ENCODE results near the gene SBNO2.
"Not testable (repeated sequence)": the region's sequence is repeated elsewhere in the genome, so short reads cannot be mapped to it uniquely, and the experiment has no call there.

The SBNO2 gene

GRCh38 chr19:1206150-1206863 lies 32.2 kb upstream of the SBNO2 start:
- DNase-seq, result no peak

- DNase-seq, result peak; percentile 78
Measured at GRCh38 chr19:1205114-1206099, 31.3 kb upstream of the SBNO2 start, which contains the start of gene STK11. TSS of gene STK11 (plus strand) at chr19:1205778. CDS start at chr19:1206914, 1,136 bp downstream.

- DNase-seq, result not testable (repeated sequence)
Measured at GRCh38 chr19:1200614-1201013, 26.5 kb upstream of the SBNO2 start.

- no peak for DNase-seq
Measured at GRCh38 chr19:1199531-1199930, 25.5 kb upstream of the SBNO2 start.

GRCh38 chr19:1189419-1189818 lies 15.4 kb upstream of the SBNO2 start:
- DNase-seq, result no peak

GRCh38 chr19:1183543-1184172 lies 9.6 kb upstream of the SBNO2 start:
- DNase-seq, result no peak

- no peak for DNase-seq
Measured at GRCh38 chr19:1182727-1183126, 8.7 kb upstream of the SBNO2 start.

GRCh38 chr19:1182068-1182467 lies 8.0 kb upstream of the SBNO2 start:
- DNase-seq, result no peak

- DNase-seq, result no peak
Measured at GRCh38 chr19:1181606-1182005, 7.5 kb upstream of the SBNO2 start.

- no peak for DNase-seq
Measured at GRCh38 chr19:1177322-1178114, 3.5 kb upstream of the SBNO2 start.

- no peak for DNase-seq
Measured at GRCh38 chr19:1173159-1173844, 766 bp downstream of the SBNO2 start.

GRCh38 chr19:1172353-1173158 lies 1.5 kb downstream of the SBNO2 start:
- no peak for DNase-seq

- DNase-seq, result no peak
Measured at GRCh38 chr19:1171755-1172352, 2.2 kb downstream of the SBNO2 start.

GRCh38 chr19:1170938-1171754 lies 2.9 kb downstream of the SBNO2 start:
- DNase-seq, result no peak

- DNase-seq, result no peak
Measured at GRCh38 chr19:1169921-1170885, 3.9 kb downstream of the SBNO2 start.

- DNase-seq, result no peak
Measured at GRCh38 chr19:1169411-1169791, 4.7 kb downstream of the SBNO2 start.

- no peak for DNase-seq
Measured at GRCh38 chr19:1168572-1169410, 5.3 kb downstream of the SBNO2 start.

Data from NCI-H187 treated with DMSO at 0.1 percent for 48 hours (cell line).